ENCODE results near the gene PLD5. TPM values are rescaled to one million over a fixed set of nuclear protein-coding genes. Genes with fewer than 3 reads are reported as not detected.

The PLD5 gene
- total and polyA plus RNA-seq, 2 donors (not counting 3 experiments of a cell fraction or from before 2014, with no cell fraction given): not detected

DNA sequence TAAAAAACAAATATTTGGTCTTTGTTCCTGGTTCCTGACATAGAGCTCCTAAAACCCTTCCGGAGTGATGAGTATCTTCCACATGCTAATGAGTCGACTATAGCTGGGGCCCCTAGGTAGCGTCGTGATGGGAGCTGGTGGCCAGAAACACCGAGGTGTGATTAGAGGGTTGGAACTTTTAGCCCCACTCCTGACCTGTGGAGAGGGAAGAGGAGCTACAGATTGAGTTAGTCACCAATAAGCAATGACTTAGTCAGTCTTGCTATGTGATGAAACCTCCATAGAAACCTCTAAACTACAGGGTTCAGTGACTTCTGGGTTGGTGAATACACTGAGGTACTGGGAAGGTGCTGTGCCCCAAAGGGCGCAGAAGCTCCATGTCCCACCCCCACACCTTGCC, 30.1 kb upstream of the PLD5 start:
- POLR2A ChIA-PET: no interaction called here
- BruUV-seq (replicated peaks): no TSS peak
- no peaks in the 10 kb centered on the region for H3K4me1 ChIP-seq (ENCODE audit: control insufficient read depth, extremely low read depth, insufficient read depth, low read length)

More for the DNA sequence above, 30.1 kb upstream of the PLD5 start:
- Histone ChIP-seq H3K9ac (replicated peaks; ENCODE audit: extremely low read depth, insufficient read depth, low read length) (no peak overlapping the region), H2AFZ (ENCODE audit: low read depth, low read length) (no peak overlapping the region), H3K4me3 (replicated peaks in 1 of 3; ENCODE audit: insufficient read depth in 1 of 3, low read depth in 1 of 3, low read length in 3 of 3) (no peak overlapping the region), H3K27ac (ENCODE audit: insufficient read depth, low read depth, low read length) (no peak overlapping the region), H3K27me3 (ENCODE audit: control insufficient read depth in 2 of 2, insufficient read depth in 2 of 2, low read length in 2 of 2) (no peaks in the 10 kb centered on the region), H3K4me2 (ENCODE audit: insufficient read depth, low read length) (no peak overlapping the region), H3K36me3 (ENCODE audit: control insufficient read depth in 2 of 2, extremely low read depth in 1 of 2, insufficient read depth in 2 of 2, low read length in 2 of 2) (no peaks in the 10 kb centered on the region), H4K20me1 (replicated peaks; ENCODE audit: control insufficient read depth, extremely low read depth, insufficient read depth, low read length) (no peaks in the 10 kb centered on the region), H3K79me2 (ENCODE audit: control insufficient read depth, insufficient read depth, low read length) (no peaks in the 10 kb centered on the region), H3K9me3 (replicated peaks; ENCODE audit: control insufficient read depth, insufficient read depth, low read length) (no peaks in the 10 kb centered on the region), H3K9me1 (replicated peaks; ENCODE audit: control insufficient read depth, extremely low read depth, insufficient read depth, low read length) (no peaks in the 10 kb centered on the region)
- DNase-seq (ENCODE audit: low read depth, low spot score) (no peak), FAIRE-seq (no peak)
- TF ChIP-seq GATA2 (IDR thresholded peaks at IDR 0.05; ENCODE audit: insufficient read depth, insufficient read length, low read depth, low read length) (no peak), POLR2AphosphoS5 (IDR thresholded peaks at IDR 0.05; ENCODE audit: insufficient read depth, low read depth, low read length) (no peak), FOS (IDR thresholded peaks at IDR 0.05; ENCODE audit: borderline replicate concordance, insufficient read depth, low read length) (no peak), JUN (IDR thresholded peaks at IDR 0.05; ENCODE audit: borderline replicate concordance, insufficient read depth, insufficient read length, low read depth) (no peak), POLR2A (IDR thresholded peaks at IDR 0.05; ENCODE audit: low read depth, low read length) (no peak), MYC (IDR thresholded peaks at IDR 0.05; ENCODE audit: low read depth, low read length) (no peak), EZH2 (IDR thresholded peaks at IDR 0.05; ENCODE audit: borderline replicate concordance, low read depth, low read length, severe bottlenecking) (no peak)
- TF ChIP-seq, protein P1, sequence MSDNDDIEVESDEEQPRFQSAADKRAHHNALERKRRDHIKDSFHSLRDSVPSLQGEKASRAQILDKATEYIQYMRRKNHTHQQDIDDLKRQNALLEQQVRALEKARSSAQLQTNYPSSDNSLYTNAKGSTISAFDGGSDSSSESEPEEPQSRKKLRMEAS (IDR thresholded peaks at IDR 0.05; ENCODE audit: insufficient read depth, insufficient read length): no peak
- TF ChIP-seq, protein P2, sequence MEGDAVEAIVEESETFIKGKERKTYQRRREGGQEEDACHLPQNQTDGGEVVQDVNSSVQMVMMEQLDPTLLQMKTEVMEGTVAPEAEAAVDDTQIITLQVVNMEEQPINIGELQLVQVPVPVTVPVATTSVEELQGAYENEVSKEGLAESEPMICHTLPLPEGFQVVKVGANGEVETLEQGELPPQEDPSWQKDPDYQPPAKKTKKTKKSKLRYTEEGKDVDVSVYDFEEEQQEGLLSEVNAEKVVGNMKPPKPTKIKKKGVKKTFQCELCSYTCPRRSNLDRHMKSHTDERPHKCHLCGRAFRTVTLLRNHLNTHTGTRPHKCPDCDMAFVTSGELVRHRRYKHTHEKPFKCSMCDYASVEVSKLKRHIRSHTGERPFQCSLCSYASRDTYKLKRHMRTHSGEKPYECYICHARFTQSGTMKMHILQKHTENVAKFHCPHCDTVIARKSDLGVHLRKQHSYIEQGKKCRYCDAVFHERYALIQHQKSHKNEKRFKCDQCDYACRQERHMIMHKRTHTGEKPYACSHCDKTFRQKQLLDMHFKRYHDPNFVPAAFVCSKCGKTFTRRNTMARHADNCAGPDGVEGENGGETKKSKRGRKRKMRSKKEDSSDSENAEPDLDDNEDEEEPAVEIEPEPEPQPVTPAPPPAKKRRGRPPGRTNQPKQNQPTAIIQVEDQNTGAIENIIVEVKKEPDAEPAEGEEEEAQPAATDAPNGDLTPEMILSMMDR (IDR thresholded peaks at IDR 0.05; ENCODE audit: extremely low read depth in 1 of 2, insufficient read depth in 1 of 2, low read depth in 1 of 2, low read length in 2 of 2): no peak
- intact Hi-C loops (cut with micrococcal nuclease) (no loop called here), dilution Hi-C loops (cut with MboI; ENCODE audit: extremely low pct_ligation_motif_present, low sequenced_read_pairs) (no loop called here)
- CTCF ChIA-PET: no interaction called here

All from endothelial cell of umbilical vein (primary cell).